Measurements from ENCODE around the gene SUMF2.
"Not testable (repeated sequence)": the region's sequence is repeated elsewhere in the genome, so short reads cannot be mapped to it uniquely, and the experiment has no call there.

Gene SUMF2

DNA sequence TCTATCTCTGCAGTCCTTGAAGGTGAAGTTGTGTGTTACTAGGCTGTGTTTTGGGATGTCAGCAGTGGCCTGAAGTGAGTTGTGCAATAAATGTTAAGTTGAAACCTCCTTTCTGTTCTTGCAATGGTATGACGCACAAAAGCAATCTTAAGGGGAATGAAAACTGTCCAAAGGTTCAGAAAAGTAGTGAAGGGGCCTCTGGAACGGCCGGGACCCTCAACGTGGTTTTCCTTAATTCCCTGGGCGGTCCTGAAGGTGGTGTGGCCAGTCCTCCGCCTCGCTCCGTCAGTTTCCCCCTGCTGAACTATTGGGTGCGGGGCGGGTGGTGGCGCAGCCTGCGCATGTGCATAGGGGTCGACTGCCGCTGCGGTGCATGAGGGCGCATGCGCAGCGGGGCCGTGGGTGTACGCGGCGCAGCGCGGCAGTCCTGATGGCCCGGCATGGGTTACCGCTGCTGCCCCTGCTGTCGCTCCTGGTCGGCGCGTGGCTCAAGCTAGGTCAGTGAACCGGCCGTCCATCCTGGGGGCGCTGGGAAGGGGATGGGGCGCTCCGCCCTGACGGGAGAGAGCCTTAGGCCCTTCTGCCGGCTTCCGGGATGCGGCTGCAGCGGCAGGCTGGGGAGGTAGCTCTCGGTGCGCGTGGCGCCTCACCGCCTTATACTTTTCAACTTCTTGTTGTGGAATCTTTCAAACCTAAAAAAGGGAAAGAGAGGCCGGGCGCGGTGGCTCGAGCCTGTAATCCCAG is at the start of gene SUMF2:
Gene SUMF2, plus strand, starts transcription at position 405 of the 744 bp plus-strand sequence. Its CDS starts 26 bp downstream, at position 431.
- DNase-seq, result peak; percentile 84

DNA sequence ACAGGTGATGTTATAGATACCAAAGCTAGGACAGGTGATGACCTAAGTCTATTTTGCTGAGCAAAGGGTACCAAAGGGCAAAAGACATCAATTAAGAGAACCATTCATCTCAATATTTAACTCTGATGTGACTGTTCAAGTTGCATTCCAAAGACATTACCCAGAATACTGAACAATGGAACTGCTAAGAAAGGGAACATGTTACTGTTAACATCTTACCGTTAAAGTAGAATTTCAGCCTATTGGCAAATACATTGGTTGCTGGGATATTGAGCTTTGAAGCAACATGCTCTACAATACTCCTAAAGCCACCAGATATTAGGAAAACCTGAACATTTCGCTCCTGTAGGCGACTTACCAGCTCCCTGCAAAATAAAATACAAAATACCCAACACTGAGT is 47.1 kb upstream of the SUMF2 start:
- not testable (repeated sequence) for DNase-seq

DNA sequence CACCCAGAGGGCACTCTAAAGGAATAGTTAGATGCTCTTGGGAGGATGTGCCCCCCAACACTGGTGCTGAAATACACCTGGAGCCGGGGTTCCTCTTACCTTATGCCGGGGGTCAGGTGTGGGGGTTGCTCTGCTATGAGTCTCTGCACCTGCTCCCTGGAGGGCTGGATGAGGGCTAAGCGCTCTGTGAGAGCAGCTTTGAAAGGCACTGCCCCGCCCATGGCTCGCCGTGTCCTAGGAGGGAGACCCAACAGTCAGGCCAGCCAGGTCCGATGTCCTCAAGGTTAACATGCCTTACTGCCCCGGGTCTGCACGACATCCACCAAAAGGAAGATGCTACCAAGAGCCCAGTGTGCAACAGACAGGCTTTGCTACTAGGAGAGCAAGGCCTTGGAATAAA is 44.6 kb upstream of the SUMF2 start:
- DNase-seq, result no peak

DNA sequence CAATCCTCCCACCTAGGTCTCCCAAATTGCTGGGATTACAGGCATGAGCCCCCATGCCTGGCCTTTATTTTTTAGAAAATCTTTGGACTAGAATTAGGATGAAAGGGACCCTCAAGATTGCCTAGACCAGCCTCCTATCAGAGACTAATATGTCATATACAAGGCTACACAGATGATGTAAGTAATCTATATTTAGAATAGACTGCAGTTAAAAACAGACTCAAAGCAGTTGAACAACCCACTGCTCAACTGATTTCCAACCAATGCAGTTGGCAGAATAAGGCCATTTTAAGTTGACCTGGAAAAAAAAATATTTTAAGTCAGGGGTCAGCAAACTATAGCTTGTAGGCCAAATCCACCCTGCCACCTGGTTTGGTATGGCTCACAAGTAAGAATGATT is 40.6 kb upstream of the SUMF2 start:
- DNase-seq, result no peak

DNA sequence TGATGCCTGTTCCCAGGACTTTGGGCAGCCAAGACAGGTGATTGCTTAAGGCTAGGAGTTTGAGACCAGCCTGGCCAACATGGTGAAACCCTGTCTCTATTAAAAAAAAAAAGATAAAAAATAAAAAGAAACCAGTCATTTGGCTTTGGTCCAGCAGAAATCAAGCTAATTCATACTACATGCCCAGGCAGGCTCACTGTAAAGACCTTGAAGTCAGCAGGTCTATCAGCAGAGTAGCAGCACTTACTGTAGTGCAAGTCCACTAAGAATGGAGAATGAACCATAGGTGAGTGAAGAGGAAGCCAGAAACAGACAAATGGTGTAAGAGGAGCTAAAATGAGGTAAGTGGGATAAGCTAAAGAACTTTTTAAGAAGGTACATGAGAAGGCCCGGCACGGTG is 37.5 kb upstream of the SUMF2 start:
- no peak for DNase-seq

DNA sequence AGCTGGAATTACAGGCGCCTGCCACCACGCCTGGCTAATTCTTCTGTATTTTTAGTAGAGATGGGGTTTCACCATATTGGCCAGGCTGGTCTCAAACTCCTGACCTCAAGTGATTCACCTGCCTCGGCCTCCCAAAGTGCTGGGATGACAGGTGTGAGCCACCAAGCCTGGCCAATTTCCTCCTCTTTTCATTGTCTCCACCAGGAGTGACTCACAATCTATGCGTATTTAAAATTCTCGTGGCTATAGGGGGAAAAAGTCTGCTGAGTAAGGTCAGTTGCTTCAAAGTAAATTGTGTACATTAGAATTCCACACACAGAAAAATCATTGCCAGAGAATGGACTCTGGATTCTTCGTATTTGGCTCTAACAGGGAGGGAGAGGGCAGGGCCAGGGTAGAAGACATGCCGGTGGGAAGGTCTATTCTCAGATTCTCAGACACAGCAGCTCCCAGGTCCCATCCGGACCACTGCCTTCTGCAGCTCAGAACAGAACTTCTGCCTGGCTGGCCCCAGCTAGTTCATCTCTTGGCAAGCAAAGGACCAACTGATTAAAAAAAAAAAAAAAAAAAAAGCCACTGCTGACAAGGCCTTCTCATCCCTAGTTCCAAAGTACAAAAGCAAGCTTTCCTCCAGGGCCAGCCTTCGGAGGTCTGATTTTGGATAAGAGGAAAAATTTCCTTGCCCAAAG is 35.0 kb upstream of the SUMF2 start:
- no peak for DNase-seq

DNA sequence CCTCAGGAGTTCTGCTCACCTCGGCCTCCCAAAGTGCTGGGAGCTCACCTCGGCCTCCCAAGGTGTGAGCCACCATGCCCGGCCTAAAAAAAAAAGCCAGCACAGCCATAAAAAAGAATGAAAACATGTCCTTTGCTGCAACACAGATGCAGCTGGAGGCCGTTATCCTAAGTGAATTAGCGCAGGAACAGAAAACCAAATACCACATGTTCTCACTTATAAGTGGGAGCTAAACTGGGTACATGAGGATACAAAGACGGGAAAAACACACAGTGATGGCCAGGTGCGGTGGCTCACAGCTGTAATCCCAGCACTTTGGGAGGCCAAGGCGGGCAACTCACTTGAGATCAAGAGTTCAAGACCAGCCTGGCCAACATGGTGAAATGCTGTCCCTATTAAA is 33.7 kb upstream of the SUMF2 start:
- no peak for DNase-seq

DNA sequence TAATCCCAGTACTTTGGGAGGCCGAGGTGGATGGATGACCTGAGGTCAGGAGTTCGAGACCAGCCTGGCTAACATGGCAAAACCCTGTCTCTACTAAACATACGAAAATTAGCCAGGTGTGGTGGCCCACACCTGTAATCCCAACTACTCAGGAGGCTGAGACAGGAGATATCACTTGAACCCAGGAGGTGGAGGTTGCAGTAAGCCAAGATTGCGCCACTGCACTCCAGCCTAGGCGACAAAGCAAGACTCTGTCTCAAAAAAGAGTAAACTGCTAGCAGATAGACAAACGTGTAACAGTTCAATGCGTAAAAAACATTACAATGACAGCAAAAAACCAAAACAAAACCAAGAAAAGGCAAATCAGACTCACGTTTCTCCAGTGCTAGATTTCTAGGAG is 32.5 kb upstream of the SUMF2 start:
- DNase-seq, result not testable (repeated sequence)

DNA sequence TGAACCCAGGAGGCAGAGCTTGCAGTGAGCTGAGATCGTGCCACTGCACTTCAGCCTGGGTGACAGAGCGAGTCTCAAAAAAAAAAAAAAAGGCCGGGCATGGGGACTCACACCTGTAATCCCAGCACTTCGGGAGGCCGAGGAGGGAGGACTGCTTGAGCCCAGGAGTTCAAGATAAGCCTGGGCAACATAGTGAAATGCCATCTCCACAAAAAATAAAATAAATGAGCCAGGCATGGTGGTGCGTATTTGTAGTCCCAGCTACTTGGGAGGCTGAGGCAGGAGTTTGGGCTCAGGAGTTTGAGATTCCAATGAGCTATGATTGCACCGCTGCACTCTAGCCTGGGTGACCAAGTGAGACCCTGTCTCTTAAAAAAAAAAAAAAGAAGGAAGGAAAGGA is 31.5 kb upstream of the SUMF2 start:
- DNase-seq, result not testable (repeated sequence)

DNA sequence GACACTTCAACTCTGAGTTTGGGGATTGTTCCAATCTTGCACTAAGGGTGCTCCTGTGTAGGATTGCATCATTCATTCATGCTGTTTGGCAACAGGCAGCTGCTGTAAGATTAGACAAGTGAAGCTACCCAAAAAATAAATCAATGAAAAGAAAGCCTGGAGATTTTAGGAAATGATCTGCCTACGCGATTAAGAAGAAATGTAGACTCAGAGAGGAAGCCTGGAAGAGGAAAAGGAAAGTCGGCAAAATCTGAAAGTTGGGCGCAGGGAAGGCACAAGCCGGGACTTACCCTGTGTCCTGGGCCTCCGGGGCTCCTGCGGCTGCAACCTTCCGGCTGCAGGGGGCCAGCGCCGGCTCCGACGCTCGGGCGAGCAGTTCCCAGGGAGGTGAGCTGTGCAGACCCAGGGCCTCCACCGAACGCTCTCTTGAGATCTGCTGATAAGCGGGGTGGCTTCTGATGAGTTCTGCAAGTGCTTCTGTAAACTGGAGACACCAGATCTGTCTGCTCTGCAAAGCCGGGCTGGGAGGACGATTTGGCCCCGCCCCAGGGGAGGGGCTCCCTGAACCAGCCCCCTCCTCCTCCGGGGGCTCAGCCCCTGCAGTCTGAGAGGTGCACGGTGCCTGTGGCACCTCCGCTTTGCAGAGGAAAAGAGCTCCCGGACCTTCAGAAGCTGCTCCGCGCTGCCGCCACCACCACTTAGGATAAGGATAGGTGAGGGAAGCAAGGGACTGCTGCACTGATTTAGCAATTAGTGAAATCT is 30.2 kb upstream of the SUMF2 start:
- DNase-seq, result peak; percentile 49

DNA sequence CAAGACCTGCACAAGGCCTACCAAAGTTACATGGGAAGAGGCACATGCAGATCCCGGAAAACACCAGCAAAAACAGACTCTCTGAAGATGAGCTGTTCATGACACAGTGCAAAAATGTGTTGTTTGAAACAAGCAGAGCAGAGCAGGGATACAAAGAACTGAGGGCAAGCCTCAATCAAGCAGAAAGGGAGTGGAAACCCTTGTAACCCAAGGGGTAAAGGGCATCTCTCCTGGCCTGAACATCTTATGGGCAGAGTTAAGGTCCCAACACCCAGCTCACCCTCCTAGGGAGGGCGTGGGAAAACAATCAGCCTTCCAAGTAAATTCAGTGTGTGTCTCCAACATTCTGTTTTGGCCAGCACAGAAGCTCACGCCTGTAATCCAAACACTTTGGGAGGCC is 23.4 kb upstream of the SUMF2 start:
- DNase-seq, result no peak

DNA sequence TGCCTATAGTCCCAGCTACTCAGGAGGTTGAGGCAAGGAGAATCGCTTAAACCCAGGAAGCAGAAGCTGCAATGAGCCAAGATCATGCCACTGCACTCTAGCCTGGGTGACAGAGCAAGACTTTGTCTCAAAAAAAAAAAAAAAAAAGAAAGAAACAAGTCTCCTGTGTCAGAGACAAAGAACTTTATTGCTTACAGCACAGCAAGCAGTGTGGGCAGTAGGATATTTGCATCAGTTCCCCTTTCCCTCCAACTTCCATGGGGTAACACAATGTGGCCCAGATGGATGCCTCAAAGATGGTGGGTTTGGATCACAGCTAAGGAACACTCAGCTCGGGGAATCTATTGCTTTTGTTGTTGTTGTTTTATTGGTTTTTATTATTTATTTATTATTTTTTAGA is 18.3 kb upstream of the SUMF2 start:
- DNase-seq, result not testable (repeated sequence)

DNA sequence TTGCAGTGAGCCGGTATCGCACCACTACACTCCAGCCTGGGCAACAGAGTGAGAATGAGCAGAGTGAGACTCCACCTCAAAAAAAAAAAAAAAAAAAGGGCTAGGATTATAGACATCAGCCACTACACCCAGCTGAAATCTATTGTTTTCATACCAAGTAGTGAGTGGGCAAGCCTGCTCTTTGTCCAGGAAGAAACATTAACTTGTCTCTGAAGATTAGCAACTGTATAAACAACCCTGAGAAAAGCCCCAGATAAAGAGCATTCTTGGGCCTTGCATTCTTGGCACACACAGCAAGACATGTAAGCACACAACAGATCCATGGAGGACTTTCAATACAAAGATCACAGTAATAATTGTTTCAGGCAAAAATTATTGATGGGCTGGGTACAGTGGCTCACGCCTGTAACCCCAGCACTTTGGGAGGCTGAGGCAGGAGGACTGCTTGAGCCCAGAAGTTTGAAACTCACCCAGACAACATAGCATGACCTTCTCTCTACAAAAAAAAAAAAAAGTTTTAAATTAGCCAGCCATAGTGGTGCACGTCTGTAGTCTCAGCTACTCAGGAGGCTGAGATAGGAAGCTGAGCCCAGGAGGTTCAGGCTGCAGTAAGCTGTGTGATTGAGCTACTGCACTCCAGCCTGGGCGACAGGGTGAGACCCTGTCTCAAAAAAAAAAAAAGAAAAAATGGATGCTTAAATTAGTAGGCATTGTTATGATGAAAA is 17.2 kb upstream of the SUMF2 start:
- DNase-seq, result no peak

DNA sequence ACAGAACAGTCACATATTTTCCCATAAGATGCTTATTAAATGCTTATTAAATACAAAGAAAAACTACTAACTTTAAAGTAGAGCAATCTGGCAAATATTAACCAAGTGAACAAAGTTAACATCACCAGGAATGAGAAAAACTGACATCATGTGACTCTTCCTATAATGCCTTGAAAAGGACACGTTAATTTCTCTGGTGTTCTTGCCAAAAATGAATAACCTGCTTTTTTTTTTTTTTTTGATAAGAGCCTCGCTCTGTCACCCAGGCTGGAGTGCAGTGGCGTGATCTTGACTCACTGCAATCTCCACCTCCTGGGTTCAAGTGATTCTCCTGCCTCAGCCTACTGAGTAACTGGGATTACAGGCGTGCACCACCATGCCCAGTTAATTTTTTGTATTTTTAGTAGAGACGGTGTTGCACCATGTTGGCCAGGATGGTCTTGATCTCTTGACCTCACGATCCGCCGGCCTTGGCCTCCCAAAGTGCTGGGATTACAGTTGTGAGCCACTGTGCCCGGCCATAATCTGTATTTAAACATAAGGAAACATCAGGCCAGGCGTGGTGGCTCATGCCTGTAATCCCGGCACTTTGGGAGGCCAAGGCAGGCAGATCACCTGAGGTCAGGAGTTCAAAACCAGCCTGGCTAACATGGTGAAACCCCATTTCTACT is 16.5 kb upstream of the SUMF2 start:
- DNase-seq, result not testable (repeated sequence)

DNA sequence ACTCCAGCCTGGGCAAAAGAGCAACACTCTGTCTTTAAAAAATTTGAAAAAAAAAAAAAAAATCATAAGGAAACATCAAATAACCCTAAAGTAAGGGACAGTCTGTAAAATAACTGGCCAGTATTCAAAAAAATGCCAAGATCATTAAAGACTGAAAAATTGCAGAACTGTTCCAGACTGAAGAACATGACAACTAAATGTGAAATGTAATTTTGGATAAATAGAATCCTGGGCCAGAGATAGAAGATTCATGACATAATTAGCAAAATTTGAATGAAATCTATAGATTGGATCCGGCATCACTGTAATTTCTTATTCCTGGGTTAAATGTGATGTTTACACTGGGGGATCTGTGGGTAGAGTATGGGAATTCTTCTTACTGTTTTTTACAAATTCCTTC is 15.8 kb upstream of the SUMF2 start:
- DNase-seq, result no peak

DNA sequence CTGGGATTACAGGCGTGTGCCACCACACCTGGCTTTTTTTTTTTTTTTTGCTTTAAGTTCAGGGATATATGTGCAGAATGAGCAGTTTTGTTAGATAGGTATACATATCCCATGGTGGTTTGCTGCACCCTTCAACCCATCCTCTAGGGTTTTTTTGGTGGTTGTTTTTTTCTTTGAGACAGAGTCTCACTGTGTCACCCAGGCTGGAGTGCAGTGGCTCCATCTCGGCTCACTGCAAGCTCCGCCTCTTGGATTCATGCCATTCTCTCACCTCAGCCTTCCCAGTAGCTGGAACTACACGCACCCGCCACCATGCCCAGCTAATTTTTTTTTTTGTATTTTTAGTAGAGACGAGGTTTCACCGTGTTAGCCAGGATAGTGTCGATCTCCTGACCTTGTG is 15.3 kb upstream of the SUMF2 start:
- DNase-seq, result not testable (repeated sequence)

DNA sequence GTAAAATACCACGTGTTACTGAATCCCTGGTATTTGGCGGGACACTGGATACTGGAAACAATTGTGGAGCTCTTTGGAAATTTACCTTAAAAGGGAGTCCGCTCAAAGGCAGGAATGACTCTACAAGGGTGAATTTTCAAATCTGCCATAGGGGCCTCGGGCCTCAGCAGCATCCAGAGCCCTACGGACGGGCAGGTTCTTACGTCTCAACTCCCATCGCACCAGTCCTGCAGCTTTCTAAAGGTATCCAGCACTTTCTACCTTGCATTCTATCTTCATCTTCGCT is 13.1 kb upstream of the SUMF2 start:
- DNase-seq, result no peak

DNA sequence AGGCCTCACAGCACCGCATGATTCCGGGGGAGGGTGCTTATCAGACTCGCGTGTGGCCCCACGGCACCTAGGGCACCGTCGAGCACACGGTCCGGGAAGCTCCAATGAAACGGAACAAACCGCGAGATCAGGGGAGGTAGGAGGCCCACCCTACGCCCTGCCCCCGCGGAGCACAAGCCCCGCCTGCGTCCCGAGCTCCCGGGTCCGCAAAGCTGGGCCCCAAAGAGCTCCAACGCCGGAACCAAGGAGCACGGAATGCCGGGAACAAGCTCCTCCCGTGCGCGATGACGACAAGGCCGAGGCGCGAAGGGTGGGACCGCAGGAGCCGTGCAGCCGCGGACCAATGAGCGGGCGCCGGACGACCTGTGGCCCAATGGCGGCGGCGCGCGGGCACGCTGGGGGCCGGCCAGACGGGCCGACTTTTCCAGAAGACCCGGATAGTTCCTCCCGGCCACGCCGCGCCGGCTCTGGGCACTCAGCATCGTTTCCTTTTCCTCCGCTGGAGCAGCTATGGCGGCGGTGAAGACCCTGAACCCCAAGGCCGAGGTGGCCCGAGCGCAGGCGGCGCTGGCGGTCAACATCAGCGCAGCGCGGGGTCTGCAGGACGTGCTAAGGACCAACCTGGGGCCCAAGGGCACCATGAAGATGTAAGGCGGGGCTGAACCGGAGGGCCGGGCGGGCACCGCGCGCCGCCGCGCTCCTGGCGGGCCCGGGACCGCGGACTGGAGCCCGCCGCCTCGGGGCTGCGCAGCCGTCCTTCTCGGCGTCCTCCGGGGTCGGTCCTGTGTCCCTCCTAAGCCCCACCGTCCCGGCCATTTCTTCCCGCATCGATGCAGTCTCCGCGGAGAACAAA is 12.5 kb upstream of the SUMF2 start, which contains the start of the genes CCT6A and PSPH:
Gene CCT6A, plus strand, starts transcription at position 427 of the 853 bp plus-strand sequence. Its CDS starts 84 bp downstream, at position 511.
Gene PSPH, minus strand, starts transcription at position 106 of the 853 bp plus-strand sequence. CDS start 30,232 bp downstream, outside the sequence.
- DNase-seq, result peak; percentile 97

DNA sequence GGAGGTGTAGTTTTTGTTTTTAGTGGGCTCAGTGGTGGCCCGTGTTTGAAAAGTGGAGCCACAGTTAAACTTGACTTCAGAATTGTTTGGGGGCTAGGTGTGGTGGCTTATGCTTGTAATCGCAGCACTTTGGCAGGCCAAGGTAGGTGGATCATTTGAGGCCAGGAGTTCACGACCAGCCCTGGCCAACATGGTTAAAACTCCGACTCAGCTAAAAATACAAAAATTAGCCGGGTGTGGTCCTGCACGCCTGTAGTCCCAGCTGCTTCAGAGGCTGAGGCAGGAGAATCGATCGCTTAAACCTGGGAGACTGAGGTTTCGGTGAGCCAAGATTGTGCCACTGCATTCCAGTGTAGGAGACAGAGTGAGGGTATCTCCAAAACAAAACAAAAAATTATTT is 10.7 kb upstream of the SUMF2 start:
- no peak for DNase-seq

DNA sequence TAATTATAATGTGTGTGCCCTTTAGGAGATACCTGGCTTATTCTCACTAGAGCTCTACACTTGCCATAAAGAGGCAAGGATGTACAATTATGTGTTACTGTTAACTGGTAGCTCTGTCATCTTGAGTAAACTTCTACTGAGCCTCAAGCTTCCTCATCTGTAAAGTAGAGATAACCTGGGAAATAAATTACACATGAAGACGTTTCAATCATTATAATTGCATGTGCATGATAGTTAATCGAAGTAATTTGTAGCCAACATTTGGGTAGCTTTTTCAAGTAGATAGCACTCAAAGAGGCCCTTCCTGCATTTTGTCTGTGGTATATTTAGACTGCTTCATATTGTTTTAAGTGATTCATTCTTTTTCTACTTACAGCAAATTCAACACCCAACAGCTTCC is 10.1 kb upstream of the SUMF2 start:
- DNase-seq, result no peak

DNA sequence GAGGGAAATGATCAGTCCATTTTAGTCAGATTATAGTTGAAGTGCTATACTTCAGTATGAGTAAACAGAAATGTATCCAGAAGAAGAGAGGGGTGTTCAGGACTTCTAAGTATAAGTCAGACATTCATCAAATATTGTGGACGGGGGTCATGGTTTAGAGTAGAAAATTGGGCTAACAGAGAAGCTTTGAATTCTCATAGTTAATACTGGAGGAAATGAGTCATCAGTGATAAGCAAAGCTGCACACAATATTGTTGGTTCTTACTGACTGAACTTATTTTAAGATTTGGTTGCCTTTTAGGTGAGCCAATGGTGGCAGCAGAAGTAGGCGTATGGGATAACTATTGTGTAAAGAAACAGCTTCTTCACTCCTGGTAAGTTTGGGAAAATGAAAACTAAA is 1.7 kb upstream of the SUMF2 start:
- DNase-seq, result no peak

DNA sequence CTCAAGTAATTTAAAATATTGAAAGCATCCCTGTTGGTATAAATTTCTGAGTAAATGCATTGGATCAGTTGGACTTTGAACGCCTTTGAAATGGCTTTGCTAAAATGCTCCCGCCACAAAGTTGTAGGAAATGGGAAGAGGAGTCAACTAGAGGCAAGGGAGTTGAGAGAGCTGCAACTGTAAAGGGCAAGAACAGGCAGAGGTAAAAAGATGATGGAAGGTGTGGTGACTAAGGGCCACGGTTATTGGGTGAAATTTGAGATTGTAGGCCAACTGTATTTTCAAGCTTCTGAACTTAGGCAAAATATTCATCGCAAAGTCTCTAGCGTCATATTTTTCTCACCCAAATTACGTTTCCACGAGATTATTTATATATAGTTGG is 595 bp upstream of the SUMF2 start:
- no peak for DNase-seq

Measured in T1000 (cell line).